Kidney (tissue), 14 donors: ENCODE data around the gene NABP1. TPM values are rescaled to one million over a fixed set of nuclear protein-coding genes. Genes with fewer than 3 reads are reported as not detected.
A peak's percentile ranks its signal among the peaks of the same experiment; 100 is the strongest.

Source experiments
- DNase-seq, 5 donors: peaks; one replicate each; pipeline ENCODE4 v3.0.0-alpha.2; 2013 to 2020
- FAIRE-seq: peaks from 2 replicates; lab custom pipeline; 2012; peaks lifted over from hg19 to GRCh38; lab: Jason Lieb, UNC
- H3K27ac ChIP-seq, 2 donors: one replicate each; pipeline ENCODE4 v1.7.0; 2013; ENCODE audit warnings: low read depth in 2 of 2, low read length in 2 of 2, inconsistent platforms in 1 of 2
- H3K27me3 ChIP-seq: one replicate; pipeline ENCODE4 v1.7.1; 2013; ENCODE audit warnings: low read length, inconsistent platforms; ENCODE audit not compliant: control insufficient read depth, insufficient read depth
- H3K36me3 ChIP-seq, 3 donors: one replicate each; pipeline versions ENCODE4 v1.7.0 to v1.7.1; 2013; ENCODE audit warnings: low read length in 3 of 3, control low read depth in 1 of 3, inconsistent platforms in 1 of 3; ENCODE audit not compliant: insufficient read depth in 3 of 3, control insufficient read depth in 2 of 3
- H3K4me1 ChIP-seq, 3 donors: one replicate each; pipeline versions ENCODE4 v1.7.0 to v1.7.1; 2013; ENCODE audit warnings: low read length in 3 of 3, inconsistent platforms in 1 of 3, low read depth in 1 of 3; ENCODE audit not compliant: control insufficient read depth in 2 of 3, insufficient read depth in 2 of 3
- H3K4me3 ChIP-seq, 3 donors: one replicate each; pipeline versions ENCODE4 v1.7.0 to v1.8.1; 2013; ENCODE audit warnings: low read length in 3 of 3, control low read depth in 1 of 3, inconsistent platforms in 1 of 3
- H3K9ac ChIP-seq, 3 donors: one replicate each; pipeline versions ENCODE4 v1.7.0 to v1.7.1; 2013; ENCODE audit warnings: low read length in 3 of 3, control low read depth in 1 of 3, inconsistent platforms in 1 of 3
- H3K9me3 ChIP-seq, 3 donors: one replicate each; pipeline versions ENCODE4 v1.7.0 to v1.7.1; 2013; ENCODE audit warnings: low read length in 3 of 3, control low read depth in 1 of 3, inconsistent platforms in 1 of 3; ENCODE audit not compliant: control insufficient read depth in 2 of 3, insufficient read depth in 1 of 3
- CTCF ChIP-seq: IDR thresholded peaks from 3 replicates; pipeline ENCODE4 v1.5.1; 2012; ENCODE audit warnings: mild to moderate bottlenecking, moderate library complexity, borderline replicate concordance; ENCODE audit not compliant: insufficient read depth; ENCODE audit errors: extremely low read depth
- intact Hi-C: fragments of 100-400 bp; cut with DNase I; formaldehyde crosslinking; loops from one replicate; pipeline ENCODE4 v1.11.1; 2022
- polyA plus RNA-seq: library from polyadenylated mRNA; stranded (reverse); fragments of 350-450 nt; fragmentation: Illumina TruSeq; extraction: RNeasy Lipid Tissue Mini Kit (QIAGEN cat#74804); gene quantifications from one replicate; pipeline ENCODE4 v1.2.3, GENCODE V29; 2014; ENCODE audit warnings: low read depth, low replicate concordance; ENCODE audit not compliant: insufficient read depth
- total RNA-seq: library from RNA; stranded (reverse); fragmentation: NEBNext Ultra II Directional; extraction: Animal tissue kit (Norgen Biotek cat#: 25700); gene quantifications from one replicate; pipeline ENCODE4 v1.2.1, GENCODE V29; 2021
- donor health status: control.
- donor health status: control.
- donor health status: control.
- donor health status: control.
- donor health status: control.
- donor health status: DM: yes; HTN: yes; CAD: no.
- donor health status: Normal renal cell carcinoma (clear cell type).

Gene NABP1
- total and polyA plus RNA-seq, 2 donors from 2014 or later = 9.6 to 39.7 TPM

GRCh38 chr2:191637182-191638078, 40.5 kb upstream of the NABP1 start:
- DNase-seq = no peak
- Histone ChIP-seq H3K27me3 (no peaks in the 10 kb centered on the region), H3K9ac (no peak overlapping the region), H3K9me3 (no peaks in the 10 kb centered on the region), H3K27ac (no peak overlapping the region), H3K4me3 (no peak overlapping the region), H3K36me3 (no peaks in the 10 kb centered on the region), H3K4me1 (peaks cover 0 to 5% (median 3%) of the 10 kb centered on the region in 3 donors)
- TF ChIP-seq CTCF = no peak
- intact Hi-C loops = no loop called here
- no peak for FAIRE-seq

- H3K27ac ChIP-seq = no peak overlapping the region
- no peaks in the 10 kb centered on the region for H3K36me3 ChIP-seq
- no peaks in the 10 kb centered on the region for H3K27me3 ChIP-seq
- no peak overlapping the region for H3K9ac ChIP-seq
- FAIRE-seq = no peak
- intact Hi-C loops = no loop called here
- no peak overlapping the region for H3K4me3 ChIP-seq
- peak in 1 of 5 donors; percentile 13 for DNase-seq
- TF ChIP-seq CTCF = no peak
- no peaks in the 10 kb centered on the region for H3K9me3 ChIP-seq
- peaks cover 0 to 5% (median 3%) of the 10 kb centered on the region in 3 donors for H3K4me1 ChIP-seq
Measured at GRCh38 chr2:191638079-191638801, 39.7 kb upstream of the NABP1 start.

GRCh38 chr2:191638802-191639172, 39.1 kb upstream of the NABP1 start:
- TF ChIP-seq CTCF = no peak
- peaks cover 0 to 5% (median 3%) of the 10 kb centered on the region in 3 donors for H3K4me1 ChIP-seq
- H3K36me3 ChIP-seq = no peaks in the 10 kb centered on the region
- no peak overlapping the region for H3K4me3 ChIP-seq
- FAIRE-seq = no peak
- no peaks in the 10 kb centered on the region for H3K9me3 ChIP-seq
- no peak for DNase-seq
- no peak overlapping the region for H3K27ac ChIP-seq
- no peak overlapping the region for H3K9ac ChIP-seq
- no peaks in the 10 kb centered on the region for H3K27me3 ChIP-seq
- intact Hi-C loops = no loop called here
